Common myeloid progenitor, CD34-positive (primary cell): ENCODE data around the gene PLEKHO1.

Source experiments
- CTCF ChIA-PET: fragments of 350-600 bp; sonication (Branson Sonifier 250); formaldehyde crosslinking; loops from one replicate; lab custom pipeline; 2021; ENCODE audit warnings: antibody characterized with exemption; lab: Charles Lee
- POLR2A ChIA-PET: fragments of 350-600 bp; sonication (Branson Sonifier 250); formaldehyde crosslinking; loops from one replicate; lab custom pipeline; 2021; ENCODE audit warnings: antibody characterized with exemption; lab: Charles Lee
- DNase-seq, 3 donors: peaks; one replicate each; pipeline versions ENCODE4 v3.0.0 to v3.0.0-alpha.2; 2013
- H3K27ac ChIP-seq, 2 experiments: 1 replicate in 1 of 2; 2 replicates in 1 of 2; pipeline ENCODE4 v1.7.0; 2013; ENCODE audit warnings: inconsistent platforms in 2 of 2, low read length in 2 of 2, mild to moderate bottlenecking in 2 of 2, low read depth in 1 of 2, moderate library complexity in 1 of 2; ENCODE audit not compliant: severe bottlenecking in 2 of 2, insufficient read depth in 1 of 2, poor library complexity in 1 of 2
- H3K27me3 ChIP-seq, 5 experiments: replicated peaks in 2 of 5; 1 replicate in 3 of 5; 2 replicates in 2 of 5; pipeline versions ENCODE4 v1.6.1 to v1.7.0; 2013; ENCODE audit warnings: low read length in 4 of 5, mild to moderate bottlenecking in 2 of 5, moderate library complexity in 2 of 5, inconsistent platforms in 1 of 5; ENCODE audit not compliant: insufficient read depth in 5 of 5, control insufficient read depth in 4 of 5
- H3K36me3 ChIP-seq, 4 experiments: 1 replicate in 2 of 4; 2 replicates in 2 of 4; pipeline versions ENCODE4 v1.6.1 to v1.7.0; 2013; ENCODE audit warnings: low read length in 3 of 4, control low read depth in 1 of 4, mild to moderate bottlenecking in 1 of 4; ENCODE audit not compliant: control insufficient read depth in 4 of 4, insufficient read depth in 4 of 4
- H3K4me1 ChIP-seq, 4 experiments: 1 replicate in 3 of 4; 2 replicates in 1 of 4; pipeline versions ENCODE4 v1.6.1 to v1.7.1; 2013; ENCODE audit warnings: low read length in 3 of 4, mild to moderate bottlenecking in 3 of 4, control low read depth in 1 of 4, inconsistent platforms in 1 of 4, moderate library complexity in 1 of 4; ENCODE audit not compliant: control insufficient read depth in 4 of 4, insufficient read depth in 4 of 4; ENCODE audit errors: control extremely low read depth in 1 of 4
- H3K4me3 ChIP-seq, 7 experiments: 1 replicate in 4 of 7; 2 replicates in 3 of 7; pipeline versions ENCODE4 v1.5.1 to v1.7.0; 2013; ENCODE audit warnings: mild to moderate bottlenecking in 7 of 7, low read length in 6 of 7, moderate library complexity in 6 of 7, inconsistent platforms in 2 of 7, low read depth in 2 of 7, control low read depth in 1 of 7; ENCODE audit not compliant: insufficient read depth in 4 of 7, control insufficient read depth in 1 of 7; ENCODE audit errors: extremely low read depth in 1 of 7
- H3K9me3 ChIP-seq, 5 experiments: 1 replicate in 4 of 5; 2 replicates in 1 of 5; pipeline versions ENCODE4 v1.6.1 to v1.7.1; 2013; ENCODE audit warnings: low read length in 4 of 5, mild to moderate bottlenecking in 2 of 5, inconsistent platforms in 1 of 5, low read depth in 1 of 5, moderate library complexity in 1 of 5; ENCODE audit not compliant: control insufficient read depth in 4 of 5, insufficient read depth in 2 of 5; ENCODE audit errors: control extremely low read depth in 1 of 5
- WGBS: methylation state at CpG from one replicate; pipeline ENCODE4 v1.1.5; 2013; ENCODE audit not compliant: insufficient coverage; 5-methylcytosine and 5-hydroxymethylcytosine counted together

The PLEKHO1 gene

GRCh38 chr1:150115121-150115520 lies 34.6 kb upstream of the PLEKHO1 start:
- Histone ChIP-seq H3K4me1 (peaks cover 4 to 14% (median 7%) of the 10 kb centered on the region in 4 experiments), H3K36me3 (peaks cover 0 to 9% (median 4%) of the 10 kb centered on the region in 4 experiments), H3K27me3 (no peaks in the 10 kb centered on the region), H3K27ac (no peak overlapping the region), H3K4me3 (no peak overlapping the region), H3K9me3 (peaks cover 0 to 9% (median 2%) of the 10 kb centered on the region in 5 experiments)
- no peak for DNase-seq
- ChIA-PET CTCF (no interaction called here), POLR2A (interaction anchor here (0.6 kb wide), 1 partner anchor 975 kb away, joined by 3 read pairs; no protein-coding TSS in a partner anchor)
- no CpG with 5 or more reads among the region's 1 CpG for WGBS

- DNase-seq = peak; percentile 29 to 58 (median 53)
- peaks cover 0 to 4% (median 2%) of the 10 kb centered on the region in 4 experiments for H3K4me1 ChIP-seq
- H3K4me3 ChIP-seq = no peak overlapping the region
- POLR2A ChIA-PET = no interaction called here
- H3K27ac ChIP-seq = peak overlapping the region; percentile 1 to 52
- peaks cover 0 to 7% (median 2%) of the 10 kb centered on the region in 4 experiments for H3K36me3 ChIP-seq
- CTCF ChIA-PET = no interaction called here
- peaks cover 0 to 9% (median 2%) of the 10 kb centered on the region in 5 experiments for H3K9me3 ChIP-seq
- WGBS = no CpG with 5 or more reads among the region's 2 CpGs
- H3K27me3 ChIP-seq = no peaks in the 10 kb centered on the region
These were observed 31.0 kb upstream of the PLEKHO1 start for GRCh38 chr1:150118716-150119115.

GRCh38 chr1:150121236-150121862 lies 28.4 kb upstream of the PLEKHO1 start:
- H3K36me3 ChIP-seq = peaks cover 0 to 3% (median 2%) of the 10 kb centered on the region in 4 experiments
- H3K4me3 ChIP-seq = no peak overlapping the region
- H3K4me1 ChIP-seq = peaks cover 0 to 4% (median 2%) of the 10 kb centered on the region in 4 experiments
- H3K27ac ChIP-seq = no peak overlapping the region
- H3K27me3 ChIP-seq = no peaks in the 10 kb centered on the region
- ChIA-PET POLR2A (no interaction called here), CTCF (no interaction called here)
- no CpG with 5 or more reads among the region's 1 CpG for WGBS
- H3K9me3 ChIP-seq = no peaks in the 10 kb centered on the region
- DNase-seq = no peak

GRCh38 chr1:150126811-150127210 lies 22.9 kb upstream of the PLEKHO1 start:
- H3K9me3 ChIP-seq = no peaks in the 10 kb centered on the region
- no peak overlapping the region for H3K27ac ChIP-seq
- DNase-seq = no peak
- no CpG with 5 or more reads among the region's 2 CpGs for WGBS
- no peak overlapping the region for H3K4me3 ChIP-seq
- ChIA-PET CTCF (interaction anchor here (1.2 to 1.7 kb wide), 4 partner anchors 15 to 53 kb away, joined by 3 to 4 read pairs (median 4); no protein-coding TSS in a partner anchor), POLR2A (interaction anchor here (0.6 kb wide), 1 partner anchor 148 kb away, joined by 6 read pairs; no protein-coding TSS in a partner anchor)
- no peaks in the 10 kb centered on the region for H3K27me3 ChIP-seq
- H3K4me1 ChIP-seq = no peaks in the 10 kb centered on the region
- peaks cover 0 to 3% (median under 1%) of the 10 kb centered on the region in 4 experiments for H3K36me3 ChIP-seq

- Histone ChIP-seq H3K4me3 (no peak overlapping the region), H3K4me1 (no peaks in the 10 kb centered on the region), H3K9me3 (no peaks in the 10 kb centered on the region), H3K27me3 (no peaks in the 10 kb centered on the region), H3K27ac (no peak overlapping the region), H3K36me3 (peaks cover 0 to 3% (median 0%) of the 10 kb centered on the region in 4 experiments)
- ChIA-PET CTCF (interaction anchor here (1.0 to 1.7 kb wide), 5 partner anchors 14 to 60 kb away, joined by 3 to 4 read pairs (median 4); no protein-coding TSS in a partner anchor), POLR2A (no interaction called here)
- no peak for DNase-seq
These were observed 22.3 kb upstream of the PLEKHO1 start for GRCh38 chr1:150127464-150127863.

GRCh38 chr1:150127868-150128267 lies 21.8 kb upstream of the PLEKHO1 start:
- Histone ChIP-seq H3K36me3 (peaks cover 0 to 3% (median 0%) of the 10 kb centered on the region in 4 experiments), H3K27me3 (no peaks in the 10 kb centered on the region), H3K4me3 (no peak overlapping the region), H3K4me1 (no peaks in the 10 kb centered on the region), H3K9me3 (no peaks in the 10 kb centered on the region), H3K27ac (no peak overlapping the region)
- POLR2A ChIA-PET = interaction anchor here (0.6 kb wide), 1 partner anchor 22 kb away, joined by 3 read pairs; the partner anchor contains the start of gene PLEKHO1
- no peak for DNase-seq
- WGBS = 100% methylated on average over 3 of the region's 7 CpGs
- CTCF ChIA-PET = interaction anchor here (1.0 to 1.7 kb wide), 6 partner anchors 13 to 60 kb away, joined by 3 to 4 read pairs (median 4); no protein-coding TSS in a partner anchor

GRCh38 chr1:150132372-150132771 lies 17.3 kb upstream of the PLEKHO1 start:
- WGBS = 100% methylated on average over 1 of the region's 1 CpG
- Histone ChIP-seq H3K4me1 (no peaks in the 10 kb centered on the region), H3K27me3 (no peaks in the 10 kb centered on the region), H3K9me3 (no peaks in the 10 kb centered on the region), H3K4me3 (no peak overlapping the region), H3K36me3 (no peaks in the 10 kb centered on the region), H3K27ac (no peak overlapping the region)
- DNase-seq = no peak
- POLR2A ChIA-PET = no interaction called here
- CTCF ChIA-PET = interaction anchor here (1.0 kb wide), 1 partner anchor 33 kb away, joined by 4 read pairs; no protein-coding TSS in a partner anchor
